Measurements from ENCODE around the gene HERPUD1.
"Not testable (repeated sequence)": the region's sequence is repeated elsewhere in the genome, so short reads cannot be mapped to it uniquely, and the experiment has no call there.

HERPUD1 gene

DNA sequence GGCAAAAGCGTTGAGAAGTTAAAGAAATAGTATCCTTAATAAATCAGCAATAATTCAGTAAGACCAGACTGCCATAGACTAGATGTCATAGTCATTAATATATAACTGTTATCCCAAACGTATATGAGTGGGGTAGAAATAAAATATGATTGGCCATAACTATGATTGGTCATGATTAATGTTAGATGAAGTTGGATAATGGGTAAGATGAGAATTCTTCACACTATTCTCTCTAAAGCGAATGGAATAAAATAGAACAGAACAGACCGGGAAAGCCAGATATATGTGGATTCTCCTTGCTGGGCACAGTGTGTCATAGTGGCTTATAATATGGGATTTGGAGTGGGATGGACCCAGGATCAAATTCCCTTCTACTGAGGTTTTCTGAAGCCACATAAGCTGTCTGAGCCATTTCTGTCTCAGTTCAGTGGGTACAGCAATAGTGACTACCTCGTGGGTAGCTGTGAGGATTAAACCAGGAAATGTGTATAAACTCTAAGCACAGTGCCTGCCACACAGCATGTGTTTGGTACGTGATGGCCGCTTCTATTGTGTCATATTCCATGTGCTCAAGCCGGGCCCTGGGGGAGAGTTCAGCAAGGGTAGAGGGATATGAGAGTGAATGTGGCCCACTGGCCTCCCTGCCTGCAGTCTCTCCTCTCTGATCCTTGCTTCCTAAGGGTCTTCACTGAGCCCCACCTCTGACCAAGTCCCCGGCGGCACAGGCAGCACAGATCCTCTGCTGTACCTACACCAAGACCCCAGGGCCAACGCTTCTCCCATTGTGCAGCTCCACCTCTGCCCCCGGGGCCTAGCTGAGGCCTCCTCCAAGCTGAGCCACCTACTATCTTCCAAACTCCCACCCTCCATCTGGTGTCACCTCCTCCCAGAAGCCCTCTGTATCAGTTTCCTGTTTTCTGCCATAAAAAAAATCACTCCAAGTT lies 33.5 kb downstream of the HERPUD1 start:
- H3K27me3 ChIP-seq (ENCODE audit: low read depth, low read length) = no peaks in the 10 kb centered on the region
- no peaks in the 10 kb centered on the region for H3K36me3 ChIP-seq (ENCODE audit: control insufficient read depth in 1 of 2, insufficient read depth in 2 of 2, low read length in 2 of 2)
- H3K4me1 ChIP-seq (ENCODE audit: control insufficient read depth in 1 of 2, insufficient read depth in 2 of 2, low read length in 2 of 2) = peaks cover 0 to 23% of the 10 kb centered on the region in 2 donors
- no peak overlapping the region for H3K27ac ChIP-seq (ENCODE audit: low read length)
- H3K4me3 ChIP-seq (ENCODE audit: low read depth in 1 of 2, low read length in 2 of 2) = no peak overlapping the region
- no peaks in the 10 kb centered on the region for H3K9me3 ChIP-seq (ENCODE audit: control insufficient read depth in 1 of 2, low read length in 2 of 2)

- Histone ChIP-seq H3K27ac (ENCODE audit: low read length) (no peak overlapping the region), H3K27me3 (ENCODE audit: low read depth, low read length) (no peaks in the 10 kb centered on the region), H3K36me3 (ENCODE audit: control insufficient read depth in 1 of 2, insufficient read depth in 2 of 2, low read length in 2 of 2) (no peaks in the 10 kb centered on the region), H3K9me3 (ENCODE audit: control insufficient read depth in 1 of 2, low read length in 2 of 2) (no peaks in the 10 kb centered on the region), H3K4me1 (ENCODE audit: control insufficient read depth in 1 of 2, insufficient read depth in 2 of 2, low read length in 2 of 2) (peaks cover 0 to 17% of the 10 kb centered on the region in 2 donors), H3K4me3 (ENCODE audit: low read depth in 1 of 2, low read length in 2 of 2) (no peak overlapping the region)
Measured at GRCh38 chr16:56966093-56966475, 34.1 kb downstream of the HERPUD1 start.

DNA sequence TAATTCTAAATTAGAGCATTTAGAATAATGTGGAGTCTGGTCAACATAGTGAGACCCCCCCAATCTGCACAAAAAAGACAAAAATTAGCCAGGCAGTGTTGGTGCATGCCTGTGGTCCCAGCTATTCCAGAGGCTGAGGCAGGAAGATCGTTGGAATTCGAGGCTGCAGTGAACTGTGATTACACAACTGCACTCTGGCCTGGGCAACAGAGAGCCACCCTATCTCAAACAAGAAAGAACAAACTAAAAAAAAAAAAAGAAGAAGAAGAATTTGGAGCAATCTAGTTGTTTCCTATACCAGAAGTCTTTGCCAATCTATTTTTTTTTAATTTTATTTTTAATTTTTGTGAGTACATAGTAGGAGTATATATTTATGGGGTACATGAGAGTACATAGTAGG lies 35.8 kb downstream of the HERPUD1 start:
- Histone ChIP-seq H3K4me1 (ENCODE audit: control insufficient read depth in 1 of 2, insufficient read depth in 2 of 2, low read length in 2 of 2) (peaks cover 0 to 13% of the 10 kb centered on the region in 2 donors), H3K27ac (ENCODE audit: low read length) (no peak overlapping the region)

GRCh38 chr16:56969769-56970168 lies 37.8 kb downstream of the HERPUD1 start:
- H3K27me3 ChIP-seq (ENCODE audit: low read depth, low read length) = no peaks in the 10 kb centered on the region
- H3K9me3 ChIP-seq (ENCODE audit: control insufficient read depth in 1 of 2, low read length in 2 of 2) = no peaks in the 10 kb centered on the region
- no peak overlapping the region for H3K27ac ChIP-seq (ENCODE audit: low read length)
- no peak overlapping the region for H3K4me3 ChIP-seq (ENCODE audit: low read depth in 1 of 2, low read length in 2 of 2)
- peaks cover 0 to 8% of the 10 kb centered on the region in 2 donors for H3K4me1 ChIP-seq (ENCODE audit: control insufficient read depth in 1 of 2, insufficient read depth in 2 of 2, low read length in 2 of 2)
- H3K36me3 ChIP-seq (ENCODE audit: control insufficient read depth in 1 of 2, insufficient read depth in 2 of 2, low read length in 2 of 2) = no peaks in the 10 kb centered on the region

More for the DNA sequence above, 35.8 kb downstream of the HERPUD1 start:
- Histone ChIP-seq H3K4me3 (ENCODE audit: low read depth in 1 of 2, low read length in 2 of 2) (no peak overlapping the region), H3K9me3 (ENCODE audit: control insufficient read depth in 1 of 2, low read length in 2 of 2) (no peaks in the 10 kb centered on the region), H3K27me3 (ENCODE audit: low read depth, low read length) (no peaks in the 10 kb centered on the region), H3K36me3 (ENCODE audit: control insufficient read depth in 1 of 2, insufficient read depth in 2 of 2, low read length in 2 of 2) (no peaks in the 10 kb centered on the region)

DNA sequence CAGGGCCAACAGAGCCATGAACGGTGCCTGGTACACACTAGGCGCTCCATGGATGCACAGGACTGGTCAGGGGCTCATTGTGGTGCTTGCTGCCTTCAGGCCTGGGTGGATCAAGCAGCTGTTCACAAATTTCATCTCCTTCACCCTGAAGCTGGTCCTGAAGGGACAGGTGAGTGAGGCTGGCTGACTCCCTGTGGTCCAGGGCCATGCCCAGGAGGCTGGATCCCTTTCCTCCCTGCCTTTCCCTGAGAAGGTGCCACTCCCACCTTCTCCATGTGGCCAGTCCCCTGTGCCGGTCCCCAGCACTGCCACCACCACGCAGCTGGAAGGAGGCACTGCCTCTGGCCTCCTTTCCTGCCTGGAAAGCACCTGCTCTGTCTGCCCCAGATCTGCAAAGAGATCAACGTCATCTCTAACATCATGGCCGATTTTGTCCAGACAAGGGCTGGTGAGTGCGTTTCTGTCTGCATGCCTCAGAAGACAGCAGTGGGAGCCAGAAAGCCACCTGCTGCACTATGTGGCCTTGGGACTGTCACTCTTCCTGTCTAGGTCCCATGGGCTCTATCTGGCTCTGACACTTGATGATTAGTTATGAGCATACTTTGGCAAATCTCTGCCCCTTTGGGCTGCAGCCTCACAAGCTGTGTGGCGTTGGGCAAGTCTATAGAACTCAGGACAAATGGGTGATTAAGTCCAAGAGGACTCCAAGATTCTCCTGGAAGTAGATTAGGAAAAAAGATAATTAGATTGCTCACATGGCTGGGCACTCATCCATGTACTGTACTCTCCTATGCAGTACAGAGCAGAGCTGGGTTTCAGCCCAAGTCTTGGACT lies 39.2 kb downstream of the HERPUD1 start:
- no peaks in the 10 kb centered on the region for H3K36me3 ChIP-seq (ENCODE audit: control insufficient read depth in 1 of 2, insufficient read depth in 2 of 2, low read length in 2 of 2)
- no peaks in the 10 kb centered on the region for H3K27me3 ChIP-seq (ENCODE audit: low read depth, low read length)
- H3K4me1 ChIP-seq (ENCODE audit: control insufficient read depth in 1 of 2, insufficient read depth in 2 of 2, low read length in 2 of 2) = peaks cover 0 to 1% of the 10 kb centered on the region in 2 donors
- H3K27ac ChIP-seq (ENCODE audit: low read length) = no peak overlapping the region
- no peak overlapping the region for H3K4me3 ChIP-seq (ENCODE audit: low read depth in 1 of 2, low read length in 2 of 2)
- H3K9me3 ChIP-seq (ENCODE audit: control insufficient read depth in 1 of 2, low read length in 2 of 2) = no peaks in the 10 kb centered on the region

DNA sequence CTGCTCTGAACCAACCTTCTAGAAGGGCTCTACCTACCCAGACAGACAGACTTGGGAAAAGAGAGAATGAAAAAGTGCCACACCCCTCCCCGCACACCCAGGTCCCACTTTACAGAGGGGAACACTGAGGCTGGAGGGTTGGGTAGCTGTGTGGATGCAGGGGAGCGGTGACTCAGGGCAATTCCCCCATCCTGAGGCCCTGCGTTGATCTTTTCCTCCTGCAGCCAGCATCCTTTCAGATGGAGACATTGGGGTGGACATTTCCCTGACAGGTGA lies 39.8 kb downstream of the HERPUD1 start:
- no peaks in the 10 kb centered on the region for H3K4me1 ChIP-seq (ENCODE audit: control insufficient read depth in 1 of 2, insufficient read depth in 2 of 2, low read length in 2 of 2)
- no peaks in the 10 kb centered on the region for H3K36me3 ChIP-seq (ENCODE audit: control insufficient read depth in 1 of 2, insufficient read depth in 2 of 2, low read length in 2 of 2)
- no peak overlapping the region for H3K27ac ChIP-seq (ENCODE audit: low read length)
- H3K4me3 ChIP-seq (ENCODE audit: low read depth in 1 of 2, low read length in 2 of 2) = no peak overlapping the region
- no peaks in the 10 kb centered on the region for H3K27me3 ChIP-seq (ENCODE audit: low read depth, low read length)
- no peaks in the 10 kb centered on the region for H3K9me3 ChIP-seq (ENCODE audit: control insufficient read depth in 1 of 2, low read length in 2 of 2)

- Histone ChIP-seq H3K27me3 (ENCODE audit: low read depth, low read length) (no peaks in the 10 kb centered on the region), H3K36me3 (ENCODE audit: control insufficient read depth in 1 of 2, insufficient read depth in 2 of 2, low read length in 2 of 2) (no peaks in the 10 kb centered on the region), H3K4me1 (ENCODE audit: control insufficient read depth in 1 of 2, insufficient read depth in 2 of 2, low read length in 2 of 2) (no peaks in the 10 kb centered on the region), H3K9me3 (ENCODE audit: control insufficient read depth in 1 of 2, low read length in 2 of 2) (no peaks in the 10 kb centered on the region), H3K4me3 (ENCODE audit: low read depth in 1 of 2, low read length in 2 of 2) (no peak overlapping the region), H3K27ac (ENCODE audit: low read length) (no peak overlapping the region)
Measured at GRCh38 chr16:56972403-56973293, 40.7 kb downstream of the HERPUD1 start.

DNA sequence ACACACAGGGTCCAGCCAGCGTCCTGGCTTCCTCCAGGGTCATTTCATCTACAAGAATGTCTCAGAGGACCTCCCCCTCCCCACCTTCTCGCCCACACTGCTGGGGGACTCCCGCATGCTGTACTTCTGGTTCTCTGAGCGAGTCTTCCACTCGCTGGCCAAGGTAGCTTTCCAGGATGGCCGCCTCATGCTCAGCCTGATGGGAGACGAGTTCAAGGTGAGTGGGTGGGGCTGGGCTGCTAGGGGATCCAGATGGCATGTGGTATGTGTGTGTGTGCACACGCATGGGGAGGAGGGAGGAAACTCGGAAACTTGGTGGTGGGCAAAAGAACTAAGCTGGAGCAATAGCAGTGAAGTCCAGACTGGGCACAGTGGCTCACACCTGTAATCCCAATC lies 41.4 kb downstream of the HERPUD1 start:
- H3K27me3 ChIP-seq (ENCODE audit: low read depth, low read length) = no peaks in the 10 kb centered on the region
- no peaks in the 10 kb centered on the region for H3K4me1 ChIP-seq (ENCODE audit: control insufficient read depth in 1 of 2, insufficient read depth in 2 of 2, low read length in 2 of 2)
- no peaks in the 10 kb centered on the region for H3K9me3 ChIP-seq (ENCODE audit: control insufficient read depth in 1 of 2, low read length in 2 of 2)
- H3K36me3 ChIP-seq (ENCODE audit: control insufficient read depth in 1 of 2, insufficient read depth in 2 of 2, low read length in 2 of 2) = no peaks in the 10 kb centered on the region
- no peak overlapping the region for H3K4me3 ChIP-seq (ENCODE audit: low read depth in 1 of 2, low read length in 2 of 2)
- no peak overlapping the region for H3K27ac ChIP-seq (ENCODE audit: low read length)

DNA sequence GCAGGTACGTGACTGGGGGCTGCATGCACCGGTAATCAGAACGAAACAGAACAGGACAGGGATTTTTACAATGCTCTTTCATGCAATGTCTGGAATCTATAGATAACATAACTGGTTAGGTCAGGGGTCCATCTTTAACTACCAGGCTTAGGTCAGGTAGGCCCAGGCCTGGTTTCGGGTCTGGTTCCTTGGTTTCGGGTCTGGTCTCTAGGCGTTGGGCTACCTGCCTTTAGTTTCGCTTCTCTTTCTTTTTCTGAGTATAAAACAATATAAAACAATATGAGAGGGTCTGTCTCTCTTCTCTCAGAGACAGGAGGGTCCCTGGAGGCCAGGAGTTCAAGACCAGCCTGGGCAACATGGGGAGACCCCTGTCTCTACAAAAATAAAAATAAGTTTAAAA lies 42.0 kb downstream of the HERPUD1 start:
- H3K27me3 ChIP-seq (ENCODE audit: low read depth, low read length); H3K36me3 ChIP-seq (ENCODE audit: control insufficient read depth in 1 of 2, insufficient read depth in 2 of 2, low read length in 2 of 2); H3K4me1 ChIP-seq (ENCODE audit: control insufficient read depth in 1 of 2, insufficient read depth in 2 of 2, low read length in 2 of 2); H3K27ac ChIP-seq (ENCODE audit: low read length); H3K9me3 ChIP-seq (ENCODE audit: control insufficient read depth in 1 of 2, low read length in 2 of 2); H3K4me3 ChIP-seq (ENCODE audit: low read depth in 1 of 2, low read length in 2 of 2): not testable (repeated sequence)

DNA sequence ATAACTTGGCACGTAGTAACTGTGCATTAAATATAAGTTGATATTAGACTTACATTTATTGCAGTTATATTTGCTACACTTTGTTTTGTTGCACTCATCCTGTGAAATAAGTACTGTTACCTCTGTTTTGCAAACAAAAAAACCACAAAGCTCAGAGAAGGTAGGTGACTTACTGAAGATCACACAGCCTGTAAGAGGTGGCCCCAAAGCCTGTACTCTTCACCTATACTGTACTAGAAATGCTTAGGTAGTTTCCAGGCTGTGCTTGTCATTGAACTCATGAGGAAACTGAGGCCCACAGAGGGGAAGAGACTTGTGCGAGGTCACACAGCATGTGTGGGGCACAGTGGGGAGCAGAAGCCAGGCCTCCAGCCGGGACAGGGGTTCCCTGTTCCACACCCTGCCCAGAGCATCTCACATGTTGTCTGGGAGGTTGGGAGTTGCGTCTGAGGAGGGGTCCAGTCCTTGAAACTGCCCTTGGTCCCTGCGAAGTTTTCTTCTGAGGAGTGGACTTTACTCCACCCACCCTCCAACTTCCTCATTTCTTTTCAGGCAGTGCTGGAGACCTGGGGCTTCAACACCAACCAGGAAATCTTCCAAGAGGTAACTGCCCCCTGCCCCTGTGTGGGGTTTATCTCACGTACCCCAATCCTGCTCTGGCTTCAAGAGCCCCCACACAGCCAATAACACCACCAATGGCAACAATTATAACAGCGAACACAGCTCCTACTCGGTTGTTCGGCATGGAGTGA lies 42.8 kb downstream of the HERPUD1 start:
- no peaks in the 10 kb centered on the region for H3K36me3 ChIP-seq (ENCODE audit: control insufficient read depth in 1 of 2, insufficient read depth in 2 of 2, low read length in 2 of 2)
- H3K4me1 ChIP-seq (ENCODE audit: control insufficient read depth in 1 of 2, insufficient read depth in 2 of 2, low read length in 2 of 2) = no peaks in the 10 kb centered on the region

More for the DNA sequence above, 42.8 kb downstream of the HERPUD1 start:
- Histone ChIP-seq H3K9me3 (ENCODE audit: control insufficient read depth in 1 of 2, low read length in 2 of 2) (no peaks in the 10 kb centered on the region), H3K4me3 (ENCODE audit: low read depth in 1 of 2, low read length in 2 of 2) (no peak overlapping the region), H3K27me3 (ENCODE audit: low read depth, low read length) (no peaks in the 10 kb centered on the region), H3K27ac (ENCODE audit: low read length) (no peak overlapping the region)

Data from muscle layer of duodenum (tissue), 2 donors.